Measurements from ENCODE around the gene CCDC154.
A peak's percentile ranks its signal among the peaks of the same experiment; 100 is the strongest.

CCDC154 gene

GRCh38 chr16:1408171-1408837 is 36.1 kb downstream of the CCDC154 start:
- no peaks in the 10 kb centered on the region for H3K9me3 ChIP-seq (ENCODE audit: control insufficient read depth, insufficient read depth, low read length)
- peaks cover 7% of the 10 kb centered on the region for H3K36me3 ChIP-seq (ENCODE audit: control insufficient read depth, insufficient read depth, low read length)
- H3K4me1 ChIP-seq (ENCODE audit: control insufficient read depth, insufficient read depth, low read length), result no peaks in the 10 kb centered on the region
- no peaks in the 10 kb centered on the region for H3K27me3 ChIP-seq (ENCODE audit: control insufficient read depth, insufficient read depth, low read length)
- no peak overlapping the region for H3K9ac ChIP-seq (ENCODE audit: low read depth, low read length)
- H3K27ac ChIP-seq (ENCODE audit: low read depth, low read length), result peak overlapping the region; percentile 73
- H3K4me3 ChIP-seq (ENCODE audit: low read depth, low read length), result peak overlapping the region; percentile 89

- Histone ChIP-seq H3K36me3 (ENCODE audit: control insufficient read depth, insufficient read depth, low read length) (peaks cover 11% of the 10 kb centered on the region), H3K4me3 (ENCODE audit: low read depth, low read length) (peak overlapping the region; percentile 89), H3K9ac (ENCODE audit: low read depth, low read length) (no peak overlapping the region), H3K27me3 (ENCODE audit: control insufficient read depth, insufficient read depth, low read length) (no peaks in the 10 kb centered on the region), H3K27ac (ENCODE audit: low read depth, low read length) (peak overlapping the region; percentile 73), H3K4me1 (ENCODE audit: control insufficient read depth, insufficient read depth, low read length) (no peaks in the 10 kb centered on the region), H3K9me3 (ENCODE audit: control insufficient read depth, insufficient read depth, low read length) (no peaks in the 10 kb centered on the region)
These were observed 36.6 kb downstream of the CCDC154 start for GRCh38 chr16:1407753-1408152.

- Histone ChIP-seq H3K36me3 (ENCODE audit: control insufficient read depth, insufficient read depth, low read length) (peaks cover 31% of the 10 kb centered on the region), H3K9ac (ENCODE audit: low read depth, low read length) (no peak overlapping the region), H3K27me3 (ENCODE audit: control insufficient read depth, insufficient read depth, low read length) (no peaks in the 10 kb centered on the region), H3K27ac (ENCODE audit: low read depth, low read length) (no peak overlapping the region), H3K9me3 (ENCODE audit: control insufficient read depth, insufficient read depth, low read length) (no peaks in the 10 kb centered on the region), H3K4me3 (ENCODE audit: low read depth, low read length) (no peak overlapping the region), H3K4me1 (ENCODE audit: control insufficient read depth, insufficient read depth, low read length) (no peaks in the 10 kb centered on the region)
These were observed 40.6 kb downstream of the CCDC154 start for GRCh38 chr16:1403733-1404132.

GRCh38 chr16:1403036-1403435 is 41.3 kb downstream of the CCDC154 start:
- no peak overlapping the region for H3K27ac ChIP-seq (ENCODE audit: low read depth, low read length)
- no peak overlapping the region for H3K4me3 ChIP-seq (ENCODE audit: low read depth, low read length)
- no peak overlapping the region for H3K9ac ChIP-seq (ENCODE audit: low read depth, low read length)
- no peaks in the 10 kb centered on the region for H3K9me3 ChIP-seq (ENCODE audit: control insufficient read depth, insufficient read depth, low read length)
- H3K4me1 ChIP-seq (ENCODE audit: control insufficient read depth, insufficient read depth, low read length), result no peaks in the 10 kb centered on the region
- H3K27me3 ChIP-seq (ENCODE audit: control insufficient read depth, insufficient read depth, low read length), result no peaks in the 10 kb centered on the region
- H3K36me3 ChIP-seq (ENCODE audit: control insufficient read depth, insufficient read depth, low read length), result peaks cover 31% of the 10 kb centered on the region

GRCh38 chr16:1401758-1402154 is 42.6 kb downstream of the CCDC154 start:
- Histone ChIP-seq H3K27me3 (ENCODE audit: control insufficient read depth, insufficient read depth, low read length) (no peaks in the 10 kb centered on the region), H3K36me3 (ENCODE audit: control insufficient read depth, insufficient read depth, low read length) (peaks cover 31% of the 10 kb centered on the region), H3K4me1 (ENCODE audit: control insufficient read depth, insufficient read depth, low read length) (no peaks in the 10 kb centered on the region), H3K4me3 (ENCODE audit: low read depth, low read length) (no peak overlapping the region), H3K9me3 (ENCODE audit: control insufficient read depth, insufficient read depth, low read length) (no peaks in the 10 kb centered on the region), H3K27ac (ENCODE audit: low read depth, low read length) (no peak overlapping the region), H3K9ac (ENCODE audit: low read depth, low read length) (no peak overlapping the region)

- Histone ChIP-seq H3K27me3 (ENCODE audit: control insufficient read depth, insufficient read depth, low read length) (no peaks in the 10 kb centered on the region), H3K9ac (ENCODE audit: low read depth, low read length) (no peak overlapping the region)
These were observed 43.1 kb downstream of the CCDC154 start for GRCh38 chr16:1401061-1401757.

GRCh38 chr16:1398826-1399581 is 45.4 kb downstream of the CCDC154 start:
- Histone ChIP-seq H3K27ac (ENCODE audit: low read depth, low read length) (no peak overlapping the region), H3K9me3 (ENCODE audit: control insufficient read depth, insufficient read depth, low read length) (no peaks in the 10 kb centered on the region), H3K4me1 (ENCODE audit: control insufficient read depth, insufficient read depth, low read length) (no peaks in the 10 kb centered on the region), H3K36me3 (ENCODE audit: control insufficient read depth, insufficient read depth, low read length) (peaks cover 29% of the 10 kb centered on the region), H3K4me3 (ENCODE audit: low read depth, low read length) (no peak overlapping the region), H3K27me3 (ENCODE audit: control insufficient read depth, insufficient read depth, low read length) (no peaks in the 10 kb centered on the region), H3K9ac (ENCODE audit: low read depth, low read length) (no peak overlapping the region)

More at GRCh38 chr16:1401061-1401757, 43.1 kb downstream of the CCDC154 start:
- Histone ChIP-seq H3K4me3 (ENCODE audit: low read depth, low read length) (no peak overlapping the region), H3K9me3 (ENCODE audit: control insufficient read depth, insufficient read depth, low read length) (no peaks in the 10 kb centered on the region), H3K4me1 (ENCODE audit: control insufficient read depth, insufficient read depth, low read length) (no peaks in the 10 kb centered on the region), H3K36me3 (ENCODE audit: control insufficient read depth, insufficient read depth, low read length) (peaks cover 31% of the 10 kb centered on the region), H3K27ac (ENCODE audit: low read depth, low read length) (no peak overlapping the region)

- no peak overlapping the region for H3K9ac ChIP-seq (ENCODE audit: low read depth, low read length)
- H3K4me1 ChIP-seq (ENCODE audit: control insufficient read depth, insufficient read depth, low read length), result no peaks in the 10 kb centered on the region
- H3K9me3 ChIP-seq (ENCODE audit: control insufficient read depth, insufficient read depth, low read length), result no peaks in the 10 kb centered on the region
- H3K36me3 ChIP-seq (ENCODE audit: control insufficient read depth, insufficient read depth, low read length), result peaks cover 29% of the 10 kb centered on the region
- no peak overlapping the region for H3K27ac ChIP-seq (ENCODE audit: low read depth, low read length)
- no peaks in the 10 kb centered on the region for H3K27me3 ChIP-seq (ENCODE audit: control insufficient read depth, insufficient read depth, low read length)
- no peak overlapping the region for H3K4me3 ChIP-seq (ENCODE audit: low read depth, low read length)
These were observed 46.0 kb downstream of the CCDC154 start for GRCh38 chr16:1398351-1398750.

- H3K4me3 ChIP-seq (ENCODE audit: low read depth, low read length), result no peak overlapping the region
- no peaks in the 10 kb centered on the region for H3K4me1 ChIP-seq (ENCODE audit: control insufficient read depth, insufficient read depth, low read length)
- peaks cover 27% of the 10 kb centered on the region for H3K36me3 ChIP-seq (ENCODE audit: control insufficient read depth, insufficient read depth, low read length)
- H3K9ac ChIP-seq (ENCODE audit: low read depth, low read length), result no peak overlapping the region
- no peak overlapping the region for H3K27ac ChIP-seq (ENCODE audit: low read depth, low read length)
- no peaks in the 10 kb centered on the region for H3K9me3 ChIP-seq (ENCODE audit: control insufficient read depth, insufficient read depth, low read length)
- no peaks in the 10 kb centered on the region for H3K27me3 ChIP-seq (ENCODE audit: control insufficient read depth, insufficient read depth, low read length)
These were observed 46.6 kb downstream of the CCDC154 start for GRCh38 chr16:1397779-1398178.

- Histone ChIP-seq H3K4me1 (ENCODE audit: control insufficient read depth, insufficient read depth, low read length) (no peaks in the 10 kb centered on the region), H3K9me3 (ENCODE audit: control insufficient read depth, insufficient read depth, low read length) (no peaks in the 10 kb centered on the region), H3K27ac (ENCODE audit: low read depth, low read length) (no peak overlapping the region), H3K9ac (ENCODE audit: low read depth, low read length) (no peak overlapping the region), H3K36me3 (ENCODE audit: control insufficient read depth, insufficient read depth, low read length) (peaks cover 13% of the 10 kb centered on the region), H3K4me3 (ENCODE audit: low read depth, low read length) (no peak overlapping the region), H3K27me3 (ENCODE audit: control insufficient read depth, insufficient read depth, low read length) (no peaks in the 10 kb centered on the region)
These were observed 48.8 kb downstream of the CCDC154 start for GRCh38 chr16:1395444-1396031.

All from HUES48 (cell line).